Panc1 (cell line): ENCODE data around the gene ELP2. TPM values are rescaled to one million over a fixed set of nuclear protein-coding genes. Genes with fewer than 3 reads are reported as not detected.
"Not testable (repeated sequence)": the region's sequence is repeated elsewhere in the genome, so short reads cannot be mapped to it uniquely, and the experiment has no call there.

Source experiments
- ATAC-seq: fragments of 200-7000 bp; cut with Tn5 transposase; 2 replicates; pipeline ENCODE4 v1.9.1; 2020; ENCODE audit warnings: mild to moderate bottlenecking, moderate library complexity
- BruUV-seq: library from RNA; stranded (reverse); fragments of 400-500 nt; replicated peaks from 2 replicates; lab custom pipeline; 2021; lab: Mats Ljungman, UMichigan
- CTCF ChIA-PET: fragments of 300-600 bp; sonication (Branson Sonifier 250); formaldehyde crosslinking; loops from one replicate; lab custom pipeline; 2022; ENCODE audit warnings: antibody characterized with exemption; lab: Charles Lee
- POLR2A ChIA-PET: fragments of 300-600 bp; sonication (Branson Sonifier 250); formaldehyde crosslinking; loops from one replicate; lab custom pipeline; 2022; ENCODE audit warnings: antibody characterized with exemption; lab: Charles Lee
- DNase-seq: peaks from one replicate; pipeline ENCODE4 v3.0.0-alpha.2; 2010; ENCODE audit warnings: low read depth, low spot score
- H3K27ac ChIP-seq: 2 replicates; pipeline ENCODE4 v1.5.1; 2011; ENCODE audit warnings: mild to moderate bottlenecking, low read length, inconsistent platforms
- H3K27me3 ChIP-seq: fragments of 200-500 bp; sonication (Bioruptor generic); 2 replicates; pipeline ENCODE4 v1.6.0; 2014; ENCODE audit warnings: low read length, inconsistent platforms; ENCODE audit not compliant: control insufficient read depth, insufficient read depth
- H3K36me3 ChIP-seq: fragments of 200-500 bp; sonication (Bioruptor generic); 2 replicates; pipeline ENCODE4 v1.5.1; 2014; ENCODE audit warnings: inconsistent platforms, mild to moderate bottlenecking, low read length, moderate library complexity; ENCODE audit not compliant: control insufficient read depth, insufficient read depth
- H3K4me1 ChIP-seq: 2 replicates; pipeline ENCODE4 v1.5.1; 2011; ENCODE audit warnings: inconsistent platforms, mild to moderate bottlenecking, low read length, moderate library complexity; ENCODE audit not compliant: control insufficient read depth, insufficient read depth
- H3K4me3 ChIP-seq, 2 experiments: 2 replicates each; pipeline ENCODE4 v1.5.1; 2011 to 2012; ENCODE audit warnings: low read depth in 2 of 2, low read length in 2 of 2, mild to moderate bottlenecking in 2 of 2, inconsistent platforms in 1 of 2, moderate library complexity in 1 of 2
- H3K9me3 ChIP-seq: fragments of 200-500 bp; sonication (Bioruptor generic); 2 replicates; pipeline ENCODE4 v1.5.1; 2014; ENCODE audit warnings: low read depth, mild to moderate bottlenecking, inconsistent platforms, low read length, moderate library complexity; ENCODE audit not compliant: control insufficient read depth, insufficient read depth
- CTCF ChIP-seq: fragments of 450-650 bp; IDR thresholded peaks from 2 replicates; pipeline ENCODE4 v1.5.1; 2017; ENCODE audit warnings: mild to moderate bottlenecking
- POLR2AphosphoS5 ChIP-seq: IDR thresholded peaks from 2 replicates; pipeline ENCODE4 v1.6.1; 2012; ENCODE audit warnings: mild to moderate bottlenecking, low read depth, low read length, moderate library complexity
- REST ChIP-seq, 2 experiments: IDR thresholded peaks; 2 replicates each; pipeline ENCODE4 v1.6.1; 2011 to 2012; ENCODE audit warnings: low read depth in 2 of 2, control low read depth in 1 of 2, low read length in 1 of 2, mild to moderate bottlenecking in 1 of 2, moderate library complexity in 1 of 2; ENCODE audit not compliant: insufficient read depth in 1 of 2
- SIN3A ChIP-seq: IDR thresholded peaks from 2 replicates; pipeline ENCODE4 v1.6.1; 2012; ENCODE audit warnings: low read depth, mild to moderate bottlenecking, low read length, moderate library complexity, borderline replicate concordance; ENCODE audit not compliant: insufficient read depth
- TCF7L2 ChIP-seq: IDR thresholded peaks from 2 replicates; pipeline ENCODE4 v1.6.1; 2011; ENCODE audit warnings: mild to moderate bottlenecking, low read depth, low read length, inconsistent platforms
- in situ Hi-C: cut with HindIII; loops from 2 replicates; pipeline ENCODE4 v1.10.0; 2016; ENCODE audit warnings: low sequenced_read_pairs, low pct_unique_long_range_greater_than_20kb
- intact Hi-C: fragments of 100-400 bp; cut with micrococcal nuclease; formaldehyde crosslinking; loops from one replicate; pipeline ENCODE4 v1.10.0; 2022; ENCODE audit not compliant: unreplicated experiment
- total RNA-seq: library from RNA; stranded (reverse); gene quantifications from one replicate; pipeline ENCODE4 v1.2.1, GENCODE V29; 2021; ENCODE audit not compliant: unreplicated experiment

The ELP2 gene
- total RNA-seq, 1 experiment from 2014 or later: 48.8 TPM

GRCh38 chr18:36114738-36115137 is 15.0 kb upstream of the ELP2 start:
- no TSS peak for BruUV-seq
- TF ChIP-seq CTCF (no peak), POLR2AphosphoS5 (no peak), REST (IDR thresholded peaks at IDR 0.05; ENCODE audit: insufficient read depth in 1 of 2, low read depth in 2 of 2, low read length in 1 of 2) (no peak), SIN3A (no peak), TCF7L2 (no peak)
- DNase-seq (no peak), ATAC-seq (no peak)
- Histone ChIP-seq H3K4me1 (no peaks in the 10 kb centered on the region), H3K27ac (no peak overlapping the region), H3K36me3 (peaks cover 9% of the 10 kb centered on the region), H3K4me3 (no peak overlapping the region), H3K27me3 (no peaks in the 10 kb centered on the region), H3K9me3 (no peaks in the 10 kb centered on the region)
- POLR2A ChIA-PET: no interaction called here
- in situ Hi-C loops (no loop called here), intact Hi-C loops (no loop called here)
- CTCF ChIA-PET: no interaction called here

- ATAC-seq, H3K4me1 ChIP-seq, H3K4me3 ChIP-seq, BruUV-seq, H3K9me3 ChIP-seq, intact Hi-C loops, H3K27me3 ChIP-seq, H3K36me3 ChIP-seq, H3K27ac ChIP-seq, CTCF ChIA-PET, POLR2A ChIA-PET, DNase-seq, in situ Hi-C loops: not testable (repeated sequence)
These were observed 12.9 kb upstream of the ELP2 start for GRCh38 chr18:36116771-36117170.

GRCh38 chr18:36120297-36120696 is 9.4 kb upstream of the ELP2 start:
- H3K9me3 ChIP-seq: no peaks in the 10 kb centered on the region
- no peaks in the 10 kb centered on the region for H3K4me1 ChIP-seq
- no peak overlapping the region for H3K4me3 ChIP-seq
- CTCF ChIA-PET: no interaction called here
- no peak for DNase-seq
- H3K36me3 ChIP-seq: peaks cover 3% of the 10 kb centered on the region; the same call in 1 of the 2 replicates
- TF ChIP-seq SIN3A: no peak
- no peak for TF ChIP-seq REST (IDR thresholded peaks at IDR 0.05; ENCODE audit: insufficient read depth in 1 of 2, low read depth in 2 of 2, low read length in 1 of 2)
- no peak for TF ChIP-seq CTCF
- TF ChIP-seq POLR2AphosphoS5: no peak
- TF ChIP-seq TCF7L2: no peak
- POLR2A ChIA-PET: interaction anchor here (0.6 kb wide), 1 partner anchor 18 kb away, joined by 3 read pairs; no protein-coding TSS in a partner anchor
- H3K27ac ChIP-seq: no peak overlapping the region
- in situ Hi-C loops (no loop called here), intact Hi-C loops (no loop called here)
- no TSS peak for BruUV-seq
- ATAC-seq: no peak
- H3K27me3 ChIP-seq: no peaks in the 10 kb centered on the region
